Adrenal gland (tissue), 5 donors: Measurements from ENCODE around the gene CCDC33.

ENCODE experiments used
- POLR2A ChIP-seq, 2 donors: fragments of 450-650 bp; IDR thresholded peaks; one replicate each; pipeline ENCODE4 v1.6.1; 2017; ENCODE audit warnings: antibody characterized with exemption in 2 of 2, mild to moderate bottlenecking in 2 of 2, moderate library complexity in 1 of 2
- TF ChIP-seq, protein P1 (sequence below), 6 experiments: fragments of 450-650 bp in 4 of 6; fragments of 200-600 bp in 2 of 6; sonication (generic) in 1 of 6; IDR thresholded peaks; 1 replicate in 5 of 6; 2 replicates in 1 of 6; pipeline versions ENCODE4 v1.5.1 to v1.8.0; 2016 to 2021; ENCODE audit warnings: antibody characterized with exemption in 6 of 6, mild to moderate bottlenecking in 2 of 6, moderate library complexity in 1 of 6
- donor health status: DM: no; HTN: no; CAD: no.

DNA sequence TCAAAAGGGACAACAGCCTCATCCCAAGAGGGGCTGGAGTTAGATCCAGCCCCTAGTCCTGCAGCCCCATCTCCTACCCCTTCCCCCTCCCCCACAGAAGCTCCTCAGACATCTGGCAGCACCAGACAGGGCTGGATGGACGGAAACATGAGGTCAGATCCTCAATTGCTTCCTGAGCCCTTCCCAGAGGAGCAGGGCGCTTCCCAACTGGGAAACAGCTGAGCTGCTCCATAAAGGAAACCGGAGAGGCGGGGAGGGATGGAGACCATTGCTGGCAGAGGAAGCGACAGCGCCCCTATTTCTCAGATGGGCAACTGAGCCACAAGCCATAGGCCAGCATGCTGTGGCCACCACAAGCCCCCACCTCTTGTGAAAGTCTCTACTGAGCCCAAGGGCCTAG lies 149.6 kb downstream of the CCDC33 start:
- TF ChIP-seq, protein P1, sequence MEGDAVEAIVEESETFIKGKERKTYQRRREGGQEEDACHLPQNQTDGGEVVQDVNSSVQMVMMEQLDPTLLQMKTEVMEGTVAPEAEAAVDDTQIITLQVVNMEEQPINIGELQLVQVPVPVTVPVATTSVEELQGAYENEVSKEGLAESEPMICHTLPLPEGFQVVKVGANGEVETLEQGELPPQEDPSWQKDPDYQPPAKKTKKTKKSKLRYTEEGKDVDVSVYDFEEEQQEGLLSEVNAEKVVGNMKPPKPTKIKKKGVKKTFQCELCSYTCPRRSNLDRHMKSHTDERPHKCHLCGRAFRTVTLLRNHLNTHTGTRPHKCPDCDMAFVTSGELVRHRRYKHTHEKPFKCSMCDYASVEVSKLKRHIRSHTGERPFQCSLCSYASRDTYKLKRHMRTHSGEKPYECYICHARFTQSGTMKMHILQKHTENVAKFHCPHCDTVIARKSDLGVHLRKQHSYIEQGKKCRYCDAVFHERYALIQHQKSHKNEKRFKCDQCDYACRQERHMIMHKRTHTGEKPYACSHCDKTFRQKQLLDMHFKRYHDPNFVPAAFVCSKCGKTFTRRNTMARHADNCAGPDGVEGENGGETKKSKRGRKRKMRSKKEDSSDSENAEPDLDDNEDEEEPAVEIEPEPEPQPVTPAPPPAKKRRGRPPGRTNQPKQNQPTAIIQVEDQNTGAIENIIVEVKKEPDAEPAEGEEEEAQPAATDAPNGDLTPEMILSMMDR (IDR thresholded peaks at IDR 0.05) = no peak
- no peak for TF ChIP-seq POLR2A (IDR thresholded peaks at IDR 0.05)
